Measurements from ENCODE around the gene ZCCHC24.
"Not testable (repeated sequence)": the region's sequence is repeated elsewhere in the genome, so short reads cannot be mapped to it uniquely, and the experiment has no call there.

GRCh38 chr10:79447249-79447648 is 1.8 kb upstream of the ZCCHC24 start:
- TF ChIP-seq, protein P1, sequence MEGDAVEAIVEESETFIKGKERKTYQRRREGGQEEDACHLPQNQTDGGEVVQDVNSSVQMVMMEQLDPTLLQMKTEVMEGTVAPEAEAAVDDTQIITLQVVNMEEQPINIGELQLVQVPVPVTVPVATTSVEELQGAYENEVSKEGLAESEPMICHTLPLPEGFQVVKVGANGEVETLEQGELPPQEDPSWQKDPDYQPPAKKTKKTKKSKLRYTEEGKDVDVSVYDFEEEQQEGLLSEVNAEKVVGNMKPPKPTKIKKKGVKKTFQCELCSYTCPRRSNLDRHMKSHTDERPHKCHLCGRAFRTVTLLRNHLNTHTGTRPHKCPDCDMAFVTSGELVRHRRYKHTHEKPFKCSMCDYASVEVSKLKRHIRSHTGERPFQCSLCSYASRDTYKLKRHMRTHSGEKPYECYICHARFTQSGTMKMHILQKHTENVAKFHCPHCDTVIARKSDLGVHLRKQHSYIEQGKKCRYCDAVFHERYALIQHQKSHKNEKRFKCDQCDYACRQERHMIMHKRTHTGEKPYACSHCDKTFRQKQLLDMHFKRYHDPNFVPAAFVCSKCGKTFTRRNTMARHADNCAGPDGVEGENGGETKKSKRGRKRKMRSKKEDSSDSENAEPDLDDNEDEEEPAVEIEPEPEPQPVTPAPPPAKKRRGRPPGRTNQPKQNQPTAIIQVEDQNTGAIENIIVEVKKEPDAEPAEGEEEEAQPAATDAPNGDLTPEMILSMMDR (conservative IDR thresholded peaks at IDR 0.05; ENCODE audit: low read length): not testable (repeated sequence)
- TF ChIP-seq EZH2phosphoT487 (IDR thresholded peaks at IDR 0.05; ENCODE audit: borderline replicate concordance, low read depth, low read length): not testable (repeated sequence)

Measured in OCI-LY7 (cell line).